GM19238 (cell line): Measurements from ENCODE around the gene NR3C2.

Experiments used
- DNase-seq: peaks from one replicate; pipeline ENCODE4 v3.0.0; 2011; ENCODE audit warnings: low spot score; ENCODE audit not compliant: insufficient read length

NR3C2 gene

DNA sequence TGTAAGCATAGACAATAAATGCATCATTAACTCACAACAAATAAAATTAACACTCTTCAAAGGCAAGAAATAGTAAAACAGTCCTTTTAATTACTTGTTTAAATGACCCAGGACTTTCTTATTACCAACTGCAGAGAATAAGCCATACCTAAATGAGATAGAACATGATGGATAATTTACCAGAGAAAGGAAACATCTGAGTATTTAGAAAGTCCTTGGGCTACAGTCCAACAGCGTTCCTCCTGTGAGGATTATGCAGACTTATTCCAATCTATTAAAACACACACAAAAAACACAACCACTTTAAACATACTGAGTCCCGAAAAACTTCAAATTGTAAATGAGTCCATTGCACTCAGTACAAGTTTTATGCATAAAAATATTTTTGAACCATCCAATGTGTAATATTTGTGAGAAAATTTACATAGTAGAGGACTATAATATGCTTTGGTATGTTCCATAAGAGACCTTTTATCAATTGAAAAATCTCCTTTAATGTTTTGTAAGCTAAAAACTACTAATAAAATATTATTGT is 129.2 kb downstream of the NR3C2 start:
- DNase-seq: no peak

DNA sequence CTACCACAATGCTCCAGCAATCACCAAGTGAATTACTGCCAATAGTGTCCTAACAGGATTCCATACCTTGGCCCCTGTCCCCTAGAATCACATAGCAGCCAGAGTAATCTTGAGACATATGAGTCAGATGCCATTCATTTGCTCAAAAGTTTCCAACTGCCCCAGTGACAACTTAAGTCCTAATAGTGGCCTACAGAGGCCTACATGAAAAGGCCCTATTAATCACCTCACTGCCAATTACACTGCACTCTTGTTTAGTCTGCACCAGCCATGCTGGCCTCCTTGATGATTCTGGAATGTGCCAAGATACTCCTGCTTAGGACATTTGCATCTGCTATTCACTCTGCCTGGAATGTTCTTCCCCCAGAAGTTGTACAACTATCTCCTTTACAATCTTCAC is 130.7 kb downstream of the NR3C2 start:
- no peak for DNase-seq

DNA sequence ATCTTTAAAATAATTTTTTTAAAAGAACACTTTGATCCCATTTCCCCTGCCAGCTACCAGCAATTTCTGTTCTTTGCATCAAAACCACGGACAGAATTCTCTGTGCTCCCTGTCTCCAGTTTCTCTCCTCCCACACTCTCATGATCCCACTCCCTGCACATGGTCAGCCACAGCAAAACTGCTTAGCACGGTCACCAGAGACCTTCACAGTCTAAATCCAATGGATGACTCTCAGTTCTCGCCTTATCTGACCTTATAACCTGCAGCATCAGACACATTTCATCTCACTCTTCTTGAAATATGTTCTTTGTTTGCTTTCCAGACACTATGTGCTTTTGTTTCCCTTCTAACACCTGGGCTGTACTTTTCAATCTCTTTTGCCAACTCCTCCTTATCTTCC is 131.5 kb downstream of the NR3C2 start:
- DNase-seq: no peak

DNA sequence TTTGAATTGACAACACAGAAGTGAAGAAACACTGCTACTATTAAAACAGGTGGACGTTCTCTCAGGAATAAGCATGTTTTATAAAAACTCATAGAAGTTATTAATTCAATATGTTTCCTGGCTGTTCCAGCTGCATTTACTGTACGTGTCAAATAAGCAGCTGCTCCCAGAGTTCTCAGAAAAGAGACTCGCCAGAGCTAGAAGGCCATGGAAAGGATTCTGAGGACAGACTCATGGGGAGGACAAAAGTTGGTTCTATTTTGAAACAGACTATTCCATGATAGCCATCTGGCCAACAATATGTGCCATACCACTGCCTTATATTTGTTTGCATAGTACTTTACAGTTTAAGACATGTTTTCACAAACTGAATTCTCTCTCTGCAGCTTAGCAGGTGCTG is 136.5 kb downstream of the NR3C2 start:
- DNase-seq: no peak

DNA sequence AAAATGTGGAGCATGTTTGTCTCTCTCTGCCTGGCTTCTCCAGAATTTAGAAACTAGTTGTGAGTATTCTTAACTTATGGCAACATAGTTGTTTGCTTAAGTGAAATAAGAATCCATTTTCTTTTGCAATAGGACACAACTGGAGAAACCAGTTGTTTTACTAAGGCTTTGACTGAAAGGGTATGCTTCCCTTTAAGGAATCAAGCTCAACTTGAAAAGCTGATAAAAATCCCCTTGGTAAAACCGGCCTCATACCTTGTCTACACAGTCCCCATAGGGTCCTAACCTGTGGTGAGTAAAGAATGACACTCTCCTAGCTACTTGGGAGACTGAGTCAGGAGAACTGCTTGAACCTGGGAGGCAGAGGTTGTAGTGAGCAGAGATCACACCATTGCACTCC is 139.8 kb downstream of the NR3C2 start:
- DNase-seq: no peak

DNA sequence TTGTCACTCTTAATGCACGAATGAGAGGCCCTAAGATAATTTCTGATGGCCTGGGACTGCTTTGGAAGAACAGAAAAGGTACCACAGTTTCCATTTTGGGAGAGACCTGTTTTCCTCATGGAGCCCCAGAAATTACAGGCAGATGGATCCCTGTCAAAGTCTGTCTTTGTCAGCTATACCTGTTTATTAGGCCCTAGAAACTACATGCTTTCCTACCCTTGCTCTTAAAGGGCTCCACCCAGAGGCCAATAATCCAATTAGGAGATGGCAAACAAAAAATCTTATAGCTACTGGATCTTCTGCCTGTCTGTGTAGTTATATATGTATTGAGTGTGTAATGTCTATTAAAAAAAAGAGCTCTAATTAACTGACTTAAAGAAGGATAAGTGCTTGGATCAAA is 141.3 kb downstream of the NR3C2 start:
- DNase-seq: no peak

DNA sequence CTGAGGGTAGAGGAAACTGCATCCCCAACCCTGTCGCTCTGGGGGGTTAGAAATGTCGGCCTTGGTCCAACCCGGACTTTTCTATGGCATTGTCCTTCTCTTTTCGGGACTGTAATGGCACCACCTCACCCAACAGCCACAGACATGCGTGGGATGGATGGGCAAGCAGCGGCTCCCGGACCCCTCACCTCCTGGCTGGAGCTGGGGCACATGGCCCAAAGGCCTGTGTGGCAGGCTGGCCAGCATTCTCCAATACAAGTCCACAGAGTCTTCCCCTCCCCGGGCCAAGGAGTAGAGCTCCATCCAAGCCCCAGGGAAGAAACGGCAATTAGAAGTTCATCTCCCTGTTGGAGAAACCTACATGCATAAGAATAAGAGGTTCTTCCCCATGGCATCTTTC is 142.9 kb downstream of the NR3C2 start:
- no peak for DNase-seq

DNA sequence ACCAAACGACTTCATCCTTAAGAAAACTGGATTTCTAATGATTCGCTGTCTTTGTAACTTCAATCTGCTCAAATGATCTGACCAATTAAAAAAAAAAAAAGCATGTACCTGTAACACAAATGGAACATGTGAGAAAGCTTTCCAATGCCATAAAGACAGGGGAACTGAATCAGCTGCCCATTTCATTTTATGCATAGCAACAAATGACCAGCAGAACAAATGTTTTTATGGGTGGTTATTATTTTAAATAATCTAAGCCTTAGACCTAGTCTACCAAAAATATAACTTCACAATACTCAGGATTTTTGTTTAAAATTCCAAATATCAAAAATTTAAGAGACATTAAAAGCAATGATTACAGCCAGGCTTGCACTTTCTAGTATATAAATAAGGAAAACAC is 145.7 kb downstream of the NR3C2 start:
- no peak for DNase-seq

DNA sequence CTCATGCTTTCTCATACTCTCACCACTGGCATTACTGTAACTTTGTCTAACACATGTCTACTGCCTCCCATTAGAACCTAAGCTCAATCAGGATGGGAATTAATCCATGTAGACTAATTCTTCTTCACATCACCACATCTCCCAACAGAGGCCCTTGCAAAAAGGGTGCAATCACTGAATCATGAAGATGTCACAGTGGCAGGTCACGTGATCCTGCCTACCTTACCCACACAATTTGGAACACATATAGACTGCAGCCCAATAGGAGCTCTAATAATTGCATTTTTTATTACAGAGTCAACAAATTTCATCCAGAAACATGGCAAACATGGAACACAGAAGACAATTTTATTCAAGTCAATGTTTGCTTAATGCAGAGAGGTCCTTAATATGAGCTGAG is 146.6 kb downstream of the NR3C2 start:
- no peak for DNase-seq

DNA sequence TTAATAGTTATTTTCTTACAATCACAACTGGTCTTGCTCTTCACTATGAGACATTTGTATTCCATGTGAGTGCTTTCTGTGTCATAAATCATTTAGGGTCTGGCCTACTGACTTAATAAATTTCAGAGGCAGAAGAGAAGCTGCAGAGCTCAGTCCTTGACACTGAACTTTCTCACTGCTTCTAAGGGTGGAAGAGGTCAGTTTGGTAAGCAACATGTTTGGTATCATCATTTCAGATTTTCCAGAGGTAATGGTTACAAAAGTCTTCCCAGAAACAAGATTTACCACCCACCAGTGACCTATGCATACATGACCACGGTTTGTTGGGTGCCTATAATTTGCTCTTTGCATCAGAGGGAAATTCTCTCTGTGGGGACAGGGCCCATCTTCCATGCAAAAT is 148.6 kb downstream of the NR3C2 start:
- no peak for DNase-seq

DNA sequence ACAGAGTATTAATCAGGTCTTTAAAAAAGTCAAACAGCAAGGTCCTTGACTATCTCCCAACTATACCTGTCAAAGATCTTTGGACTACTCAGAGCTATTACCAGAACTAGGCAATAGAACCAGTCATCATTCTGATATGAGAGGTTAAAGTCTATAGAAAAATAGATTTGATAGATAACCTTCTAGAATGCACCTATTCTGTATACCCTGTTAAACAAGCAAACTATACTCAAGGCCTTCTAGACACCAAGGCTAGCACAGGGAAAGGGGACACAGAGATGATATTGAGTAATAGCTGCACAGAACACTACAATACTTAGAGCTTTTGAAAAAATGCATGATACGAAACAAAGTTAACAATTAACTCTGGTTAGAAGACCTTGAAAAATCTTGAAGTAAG is 149.5 kb downstream of the NR3C2 start:
- DNase-seq: no peak

DNA sequence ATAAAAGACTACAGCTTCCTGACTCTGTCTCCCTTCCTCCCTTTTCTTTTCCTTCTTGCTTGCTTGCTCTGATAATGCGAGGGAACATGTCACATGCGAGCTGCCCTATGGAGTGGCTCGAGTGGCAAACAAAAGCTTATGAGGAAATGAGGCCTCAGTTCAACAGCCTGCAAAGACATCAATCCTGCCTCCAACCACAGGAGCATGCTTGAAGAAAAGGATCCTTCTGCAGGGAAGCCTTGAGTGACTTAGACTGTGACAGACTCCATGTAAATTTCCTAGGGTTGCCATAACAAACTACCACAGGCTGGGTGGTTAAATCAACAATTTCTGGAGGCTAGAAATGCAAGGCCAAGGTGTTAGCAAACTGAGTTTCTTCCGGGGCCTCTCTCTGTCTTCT is 152.5 kb downstream of the NR3C2 start:
- no peak for DNase-seq

DNA sequence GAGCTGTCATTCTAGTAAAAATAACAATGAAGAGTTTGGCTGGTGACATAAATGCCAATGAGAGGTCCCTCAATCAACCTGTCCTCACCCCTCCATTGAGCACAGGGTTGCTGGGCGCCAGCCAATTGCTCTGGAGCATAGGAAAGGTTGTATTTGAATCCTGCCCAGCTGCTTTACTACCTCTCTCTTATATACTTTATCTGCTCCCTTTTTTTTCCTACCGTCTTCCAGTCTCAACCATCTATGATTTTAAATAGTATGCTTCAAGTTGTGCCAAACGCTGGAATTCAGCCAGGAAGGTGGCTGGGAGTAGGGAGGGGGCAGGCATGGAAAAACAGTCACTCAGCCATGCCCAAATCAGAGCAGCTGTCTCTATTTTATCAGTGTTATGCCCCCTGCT is 153.8 kb downstream of the NR3C2 start:
- DNase-seq: no peak

DNA sequence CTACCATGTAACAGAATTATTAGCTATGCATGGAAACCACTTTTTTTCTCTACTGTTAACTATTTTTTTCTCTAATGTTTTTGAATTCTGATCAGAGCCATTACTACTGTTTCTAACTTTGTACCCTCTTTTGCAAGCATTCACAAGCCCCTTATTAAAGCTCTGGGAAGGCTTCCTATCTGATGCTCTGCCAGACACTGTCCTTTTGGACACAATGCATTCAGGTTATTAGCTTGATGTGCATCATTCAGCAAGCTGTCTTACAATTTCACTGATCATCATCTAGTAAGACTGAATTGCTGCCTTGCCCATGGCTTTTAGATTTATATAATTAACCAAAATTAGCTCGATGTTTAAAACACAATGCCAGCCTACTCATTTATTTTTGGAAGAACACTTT is 155.1 kb downstream of the NR3C2 start:
- no peak for DNase-seq

DNA sequence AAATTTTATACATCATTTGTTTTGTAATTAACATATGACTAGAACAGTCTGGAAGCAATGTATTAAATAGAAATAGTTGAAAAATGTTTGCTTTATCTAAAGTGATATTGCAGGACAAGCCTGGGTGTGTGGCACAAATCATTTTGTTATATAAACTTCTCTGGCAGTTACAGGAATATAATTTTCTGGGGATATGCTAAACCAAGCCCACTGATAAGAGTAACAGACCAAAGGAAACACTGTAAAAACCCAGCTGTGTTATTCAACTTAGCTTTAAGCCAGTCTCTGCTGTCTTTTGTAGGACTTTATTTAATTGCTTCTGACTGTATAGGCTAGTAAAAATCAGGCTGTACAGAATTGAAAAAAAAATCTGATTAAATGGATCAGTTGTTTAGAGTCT is 156.2 kb downstream of the NR3C2 start:
- no peak for DNase-seq

DNA sequence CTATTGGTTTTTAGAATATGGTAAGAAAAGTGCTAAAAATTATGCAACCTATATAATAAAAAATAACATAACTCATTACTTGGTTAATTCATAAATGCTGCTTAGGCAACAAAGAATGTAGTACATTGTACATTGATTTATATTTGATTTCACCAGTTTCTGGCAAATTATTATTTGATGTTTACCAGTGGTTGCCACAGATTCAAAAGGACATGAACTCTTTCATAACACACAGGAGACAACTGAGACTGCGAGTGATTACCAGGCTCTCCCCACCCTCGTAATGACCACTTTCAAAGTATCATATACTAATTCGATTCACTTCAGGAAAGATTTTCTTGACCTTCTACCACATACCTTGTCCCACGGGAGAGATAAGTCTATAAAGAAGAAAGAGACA is 158.5 kb downstream of the NR3C2 start:
- DNase-seq: no peak

DNA sequence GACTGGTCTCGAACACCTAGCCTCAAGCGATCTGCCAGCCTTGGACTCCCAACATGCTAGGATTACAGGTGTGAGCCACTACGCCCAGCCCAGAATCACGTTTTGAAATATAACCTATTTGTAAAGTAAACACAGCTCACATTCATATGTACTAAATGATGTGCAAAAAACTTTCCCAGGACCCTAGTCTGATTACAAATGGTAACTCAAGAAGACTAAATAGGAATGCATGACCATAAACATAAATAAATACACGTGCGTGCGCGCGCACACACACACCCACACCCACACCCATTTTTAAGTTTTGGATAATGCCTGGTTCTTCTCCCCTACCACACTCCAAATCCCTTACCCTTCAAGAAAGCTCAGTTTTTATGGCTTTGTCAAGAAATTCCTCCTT is 163.9 kb downstream of the NR3C2 start:
- no peak for DNase-seq

DNA sequence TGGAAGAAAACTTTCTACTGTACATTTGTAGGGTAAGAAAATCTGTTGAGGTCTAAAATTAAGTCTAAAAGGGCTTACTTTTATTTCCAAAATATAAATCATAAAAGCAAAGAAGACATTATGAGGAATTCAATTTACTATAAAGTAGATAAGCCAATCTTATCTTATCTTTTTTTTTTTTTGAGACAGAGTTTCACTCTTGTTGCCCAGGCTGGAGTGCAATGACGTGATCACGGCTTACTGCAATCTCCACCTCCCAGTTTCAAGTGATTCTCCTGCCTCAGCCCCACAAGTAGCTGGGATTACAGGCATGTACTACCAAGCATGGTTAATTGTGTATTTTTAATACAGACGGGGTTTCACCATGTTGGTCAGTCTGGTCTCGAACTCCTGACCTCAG is 166.9 kb downstream of the NR3C2 start:
- no peak for DNase-seq

DNA sequence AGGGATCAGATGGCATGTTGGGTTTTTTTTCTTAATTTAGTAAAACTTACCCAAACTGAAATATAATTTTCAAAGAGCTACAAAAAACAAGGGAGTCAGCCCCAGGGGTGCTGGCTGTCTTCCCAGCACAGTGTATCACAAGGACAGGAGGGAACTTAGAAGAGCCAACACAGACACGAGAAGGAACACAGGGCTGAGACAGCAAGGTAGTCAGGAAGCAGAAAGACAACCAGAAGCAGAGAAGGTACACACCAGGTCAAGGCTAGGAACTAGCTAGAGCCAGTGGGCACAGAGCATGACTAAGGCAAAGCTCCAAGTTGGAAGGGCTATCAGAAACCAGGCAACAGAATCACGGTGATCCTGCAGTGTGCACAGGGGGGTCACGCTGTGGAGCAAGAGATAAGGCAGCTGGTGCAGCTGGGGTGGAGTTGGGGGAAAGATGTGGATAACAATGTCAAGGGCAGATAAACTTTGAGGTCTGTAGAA is 168.7 kb downstream of the NR3C2 start:
- DNase-seq: no peak

DNA sequence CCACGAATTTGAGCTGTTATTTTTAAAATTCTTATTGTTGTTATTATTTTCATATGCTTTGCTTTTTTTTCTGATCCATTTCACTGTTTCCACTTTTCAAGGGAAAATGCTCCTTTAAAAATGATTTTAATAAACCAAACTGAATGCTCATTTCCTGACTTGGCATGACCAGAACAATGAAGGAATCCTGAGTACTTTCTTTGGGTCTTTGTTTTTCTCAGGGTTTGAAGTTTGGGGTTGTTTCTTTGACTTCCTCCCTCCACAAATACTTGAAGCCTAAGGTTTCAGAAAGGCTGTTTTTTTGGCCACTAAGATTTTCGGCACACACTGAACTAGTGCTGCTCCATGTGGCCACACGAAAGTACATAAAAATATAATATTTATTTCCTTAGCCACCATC is 171.0 kb downstream of the NR3C2 start:
- DNase-seq: no peak

DNA sequence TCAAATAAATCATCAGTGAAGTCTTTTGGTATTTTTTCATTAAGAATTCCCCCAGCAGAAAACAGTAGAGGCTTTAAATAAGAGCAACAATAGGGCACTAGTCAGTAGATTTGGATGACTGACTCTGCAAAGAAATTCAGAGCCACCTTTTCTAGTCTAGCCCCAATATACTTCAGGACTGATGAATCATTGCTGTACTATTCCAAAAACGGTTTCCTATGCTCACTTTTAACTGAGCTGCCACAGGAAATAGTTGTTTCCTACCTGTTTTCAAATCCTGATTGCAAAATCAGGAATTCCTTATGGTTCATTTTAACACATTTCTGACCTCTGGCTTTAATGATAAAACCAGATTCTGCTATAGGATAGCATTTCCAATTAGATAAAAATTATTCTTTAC is 171.6 kb downstream of the NR3C2 start:
- no peak for DNase-seq

DNA sequence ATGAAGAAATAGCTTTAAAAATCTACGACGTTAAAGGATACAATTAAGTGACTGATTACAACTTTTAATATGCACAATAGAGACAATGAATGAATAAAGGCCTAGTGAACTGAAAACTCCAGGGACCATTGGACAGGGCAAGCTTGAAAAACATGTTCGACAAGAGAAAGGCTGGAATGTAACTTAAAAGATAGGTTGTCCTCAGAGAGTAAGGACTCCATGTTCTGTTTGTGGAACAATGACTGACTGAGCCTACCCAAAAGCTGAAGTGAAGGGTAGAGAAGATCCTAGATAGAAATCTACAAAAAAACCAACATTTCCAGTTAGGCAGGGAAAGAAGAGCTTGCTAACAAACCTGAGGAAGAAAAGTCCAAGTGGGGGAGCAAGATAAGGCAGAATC is 173.4 kb downstream of the NR3C2 start:
- no peak for DNase-seq

DNA sequence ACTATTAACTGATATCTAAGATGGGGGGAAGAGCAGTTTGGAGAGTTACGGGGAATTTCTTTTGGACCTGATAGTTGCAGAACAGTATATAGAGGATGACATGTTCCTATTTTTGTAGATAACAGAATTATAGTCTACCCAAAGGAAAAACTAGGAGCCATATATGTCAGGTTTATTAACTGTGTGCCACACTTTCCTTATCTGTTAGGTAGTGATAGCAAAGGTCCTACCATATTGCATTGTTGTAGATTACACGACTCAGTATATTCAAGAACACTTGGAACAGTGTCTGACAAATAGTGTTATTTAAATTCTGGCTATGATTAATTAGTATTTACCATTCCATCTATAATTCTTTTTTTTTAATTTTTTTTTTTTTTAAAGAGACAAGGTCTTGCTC is 175.3 kb downstream of the NR3C2 start:
- DNase-seq: no peak

DNA sequence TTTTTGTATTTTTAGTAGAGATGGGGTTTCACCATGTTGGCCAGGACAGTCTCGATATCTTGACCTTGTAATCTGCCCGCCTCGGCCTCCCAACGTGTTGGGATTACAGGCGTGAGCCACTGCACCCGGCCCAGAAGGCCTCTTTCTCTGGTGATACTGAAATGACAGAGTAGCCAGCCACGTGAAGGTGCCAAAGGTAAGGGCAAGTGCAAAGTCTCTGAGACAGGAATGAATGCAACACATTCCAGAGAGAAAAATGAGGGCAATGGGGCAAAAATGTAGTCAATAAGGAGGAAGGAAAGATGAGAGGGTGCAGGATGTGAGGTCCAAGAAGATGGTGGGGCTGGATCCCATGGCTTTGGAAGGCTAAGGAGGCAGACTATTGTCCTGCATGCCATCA is 176.0 kb downstream of the NR3C2 start:
- no peak for DNase-seq
